Testis (tissue), 3 donors: Measurements from ENCODE around the gene PPT2. TPM values are rescaled to one million over a fixed set of nuclear protein-coding genes. Genes with fewer than 3 reads are reported as not detected.

Source experiments
- DNase-seq: peaks from one replicate; pipeline ENCODE4 v3.0.0-alpha.2; 2019
- H3K27ac ChIP-seq, 2 donors: fragments of 200-600 bp; sonication (generic); one replicate each; pipeline ENCODE4 v1.5.1; 2019
- H3K27me3 ChIP-seq: fragments of 200-600 bp; sonication (generic); one replicate; pipeline ENCODE4 v1.5.1; 2019
- H3K36me3 ChIP-seq: fragments of 200-600 bp; sonication (generic); one replicate; pipeline ENCODE4 v1.5.1; 2017; ENCODE audit warnings: low read depth; ENCODE audit errors: missing control alignments
- H3K4me1 ChIP-seq: fragments of 200-600 bp; sonication (generic); one replicate; pipeline ENCODE4 v1.5.1; 2019
- H3K4me3 ChIP-seq, 2 donors: fragments of 200-600 bp; sonication (generic); one replicate each; pipeline ENCODE4 v1.5.1; 2017 to 2019
- H3K9me3 ChIP-seq: fragments of 200-600 bp; sonication (generic); one replicate; pipeline ENCODE4 v1.5.1; 2017
- POLR2A ChIP-seq: fragments of 450-650 bp; IDR thresholded peaks from one replicate; pipeline ENCODE4 v1.6.1; 2017; ENCODE audit warnings: antibody characterized with exemption, mild to moderate bottlenecking, moderate library complexity
- WGBS, 2 donors: methylation state at CpG; one replicate each; pipeline ENCODE4 v1.1.5; 2018; 5-methylcytosine and 5-hydroxymethylcytosine counted together
- intact Hi-C: fragments of 100-400 bp; cut with DNase I; formaldehyde crosslinking; loops from one replicate; pipeline ENCODE4 v1.15.1; 2023; ENCODE audit warnings: low total_unique reads
- polyA plus RNA-seq: library from polyadenylated mRNA; stranded (reverse); fragments of 350-450 nt; fragmentation: Illumina TruSeq; extraction: RNeasy Lipid Tissue Mini Kit (QIAGEN cat#74804); gene quantifications from one replicate; pipeline ENCODE4 v1.2.3, GENCODE V29; 2014; ENCODE audit warnings: low read depth, low replicate concordance; ENCODE audit not compliant: insufficient read depth
- total RNA-seq, 2 donors: library from RNA; depleted of rRNA; stranded (reverse); fragments of >200 nt; gene quantifications; one replicate each; pipeline ENCODE4 v1.2.3, GENCODE V29; 2016
- TF ChIP-seq, protein P1 (sequence below), 3 experiments: fragments of 450-650 bp in 2 of 3; fragments of 200-600 bp in 1 of 3; sonication (generic) in 1 of 3; IDR thresholded peaks; one replicate each; pipeline ENCODE4 v1.5.1; 2016 to 2019; ENCODE audit warnings: antibody characterized with exemption in 3 of 3, mild to moderate bottlenecking in 2 of 3, moderate library complexity in 1 of 3

The PPT2 gene
- total and polyA plus RNA-seq, 3 donors from 2014 or later = 18.9 to 92.8 (median 33.9) TPM

DNA sequence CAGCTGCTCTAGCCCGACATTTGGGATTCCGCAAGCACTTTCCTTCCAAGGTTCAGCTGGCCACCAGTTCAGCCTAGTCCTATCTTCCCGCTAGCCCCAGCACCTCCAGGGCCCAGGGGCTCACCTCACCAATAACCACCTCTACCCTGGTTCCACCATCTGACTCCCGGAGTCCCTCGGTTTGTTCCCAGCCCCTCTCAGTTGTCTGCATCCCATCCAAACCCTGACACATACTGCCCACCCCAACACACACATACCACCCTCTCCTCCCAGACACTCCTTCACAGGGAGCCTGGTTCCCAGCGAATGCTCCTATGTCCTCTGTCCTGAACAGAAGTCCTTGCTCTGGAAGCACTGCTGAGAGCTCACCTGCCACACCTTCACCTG is 45.2 kb upstream of the PPT2 start:
- DNase-seq = no peak
- Histone ChIP-seq H3K27me3 (no peaks in the 10 kb centered on the region), H3K27ac (peak overlapping the region; percentile 5 to 74), H3K9me3 (no peaks in the 10 kb centered on the region), H3K4me3 (no peak overlapping the region), H3K4me1 (peaks cover 48% of the 10 kb centered on the region), H3K36me3 (no peaks in the 10 kb centered on the region)
- intact Hi-C loops = no loop called here
- WGBS, 2 donors = 39 to 41% methylated on average over 6 of the region's 6 CpGs
- no peak for TF ChIP-seq POLR2A
- TF ChIP-seq, protein P1, sequence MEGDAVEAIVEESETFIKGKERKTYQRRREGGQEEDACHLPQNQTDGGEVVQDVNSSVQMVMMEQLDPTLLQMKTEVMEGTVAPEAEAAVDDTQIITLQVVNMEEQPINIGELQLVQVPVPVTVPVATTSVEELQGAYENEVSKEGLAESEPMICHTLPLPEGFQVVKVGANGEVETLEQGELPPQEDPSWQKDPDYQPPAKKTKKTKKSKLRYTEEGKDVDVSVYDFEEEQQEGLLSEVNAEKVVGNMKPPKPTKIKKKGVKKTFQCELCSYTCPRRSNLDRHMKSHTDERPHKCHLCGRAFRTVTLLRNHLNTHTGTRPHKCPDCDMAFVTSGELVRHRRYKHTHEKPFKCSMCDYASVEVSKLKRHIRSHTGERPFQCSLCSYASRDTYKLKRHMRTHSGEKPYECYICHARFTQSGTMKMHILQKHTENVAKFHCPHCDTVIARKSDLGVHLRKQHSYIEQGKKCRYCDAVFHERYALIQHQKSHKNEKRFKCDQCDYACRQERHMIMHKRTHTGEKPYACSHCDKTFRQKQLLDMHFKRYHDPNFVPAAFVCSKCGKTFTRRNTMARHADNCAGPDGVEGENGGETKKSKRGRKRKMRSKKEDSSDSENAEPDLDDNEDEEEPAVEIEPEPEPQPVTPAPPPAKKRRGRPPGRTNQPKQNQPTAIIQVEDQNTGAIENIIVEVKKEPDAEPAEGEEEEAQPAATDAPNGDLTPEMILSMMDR (IDR thresholded peaks at IDR 0.05) = no peak

DNA sequence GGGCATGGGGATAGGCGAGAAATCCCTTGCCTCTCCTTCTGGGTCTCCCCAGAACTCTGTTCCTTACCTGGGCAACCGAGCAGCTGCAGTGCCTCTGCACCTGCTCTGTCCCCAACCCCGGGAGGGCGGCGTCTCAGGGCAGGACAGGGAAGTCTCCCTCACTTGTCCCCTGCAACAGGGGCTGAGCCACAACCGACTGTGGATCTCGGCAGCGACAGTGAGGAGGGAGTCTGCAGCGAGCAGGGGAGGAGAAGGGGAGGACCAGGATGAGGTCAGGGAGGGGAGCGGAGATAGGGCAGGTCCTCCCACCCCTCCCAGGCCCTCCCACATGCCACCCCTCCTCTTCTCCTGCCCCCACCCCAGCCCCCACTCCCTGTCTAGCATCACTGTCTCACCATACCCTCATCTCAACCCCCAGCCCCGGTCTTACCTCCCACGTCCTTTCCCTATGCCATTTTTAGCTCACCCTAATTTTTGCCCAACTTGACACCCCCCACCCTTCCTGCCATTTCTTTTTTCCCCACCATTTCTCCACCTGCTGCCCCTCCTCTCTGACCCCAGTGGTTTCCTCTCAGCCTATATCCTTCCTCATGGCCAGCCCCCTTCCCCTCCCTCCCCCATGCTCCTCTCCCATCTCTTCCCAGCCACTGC is 44.7 kb upstream of the PPT2 start, which contains the start of gene TNXB:
TSS of gene TNXB (minus strand) at position 225 of the 651 bp plus-strand sequence. CDS start 11,140 bp downstream, outside the sequence.
- WGBS, 2 donors = 26 to 52% methylated on average over 12 of the region's 12 CpGs
- DNase-seq = no peak
- peak within 1 kb of the TSS; percentile 5 to 74 for H3K27ac ChIP-seq
- no peak for TF ChIP-seq POLR2A
- TF ChIP-seq, protein P1 (IDR thresholded peaks at IDR 0.05) = no peak
- no peaks in the 10 kb centered on the region for H3K27me3 ChIP-seq
- intact Hi-C loops = no loop called here
- peaks cover 53% of the 10 kb centered on the region for H3K4me1 ChIP-seq
- no peak within 1 kb of the TSS for H3K4me3 ChIP-seq
- H3K9me3 ChIP-seq = no peaks in the 10 kb centered on the region
- no peaks in the 10 kb centered on the region for H3K36me3 ChIP-seq

- no peaks in the 10 kb centered on the region for H3K9me3 ChIP-seq
- DNase-seq = no peak
- peak overlapping the region in 1 of 2 donors; percentile 32 for H3K27ac ChIP-seq
- H3K36me3 ChIP-seq = no peaks in the 10 kb centered on the region
- H3K27me3 ChIP-seq = no peaks in the 10 kb centered on the region
- no peak for TF ChIP-seq POLR2A
- TF ChIP-seq, protein P1 (IDR thresholded peaks at IDR 0.05) = no peak
- no peak overlapping the region for H3K4me3 ChIP-seq
- 69 to 71% methylated on average over 6 of the region's 6 CpGs for WGBS, 2 donors
- peaks cover 53% of the 10 kb centered on the region for H3K4me1 ChIP-seq
- intact Hi-C loops = no loop called here
Observed at GRCh38 chr6:32109765-32110160, 44.2 kb upstream of the PPT2 start.

DNA sequence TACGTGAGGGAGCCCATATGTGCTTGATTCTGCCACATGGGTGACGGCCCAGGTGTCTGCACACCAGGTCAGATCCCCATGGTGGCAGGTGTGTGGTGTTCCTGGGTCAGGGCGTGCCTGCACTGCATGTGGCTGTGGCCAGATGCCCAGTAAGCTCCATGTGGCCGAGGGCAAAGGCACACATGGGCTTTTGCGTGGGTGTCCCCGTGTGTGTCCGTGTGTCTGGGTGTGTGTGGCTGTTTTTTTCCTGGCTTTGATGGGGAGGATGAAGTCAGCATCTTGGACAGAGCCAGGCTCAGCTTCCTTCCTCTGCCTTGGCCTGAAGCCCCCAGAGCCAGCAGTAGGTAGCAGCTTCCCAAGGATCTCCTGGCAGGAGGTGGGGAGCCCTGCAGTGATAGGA is 43.3 kb upstream of the PPT2 start:
- H3K4me3 ChIP-seq = no peak overlapping the region
- DNase-seq = no peak
- no peaks in the 10 kb centered on the region for H3K27me3 ChIP-seq
- H3K36me3 ChIP-seq = no peaks in the 10 kb centered on the region
- peaks cover 53% of the 10 kb centered on the region for H3K4me1 ChIP-seq
- no peak for TF ChIP-seq POLR2A
- peak overlapping the region in 1 of 2 donors; percentile 32 for H3K27ac ChIP-seq
- intact Hi-C loops = no loop called here
- WGBS, 2 donors = 50 to 68% methylated on average over 1 to 7 of the region's 7 CpGs
- H3K9me3 ChIP-seq = no peaks in the 10 kb centered on the region

GRCh38 chr6:32111424-32112066 is 42.4 kb upstream of the PPT2 start:
- WGBS, 2 donors = 38 to 54% methylated on average over 7 of the region's 7 CpGs
- DNase-seq = no peak
- H3K4me3 ChIP-seq = no peak overlapping the region
- H3K27me3 ChIP-seq = no peaks in the 10 kb centered on the region
- H3K27ac ChIP-seq = no peak overlapping the region
- peaks cover 53% of the 10 kb centered on the region for H3K4me1 ChIP-seq
- H3K9me3 ChIP-seq = no peaks in the 10 kb centered on the region
- intact Hi-C loops = no loop called here
- TF ChIP-seq, protein P1 (IDR thresholded peaks at IDR 0.05) = no peak
- no peak for TF ChIP-seq POLR2A
- no peaks in the 10 kb centered on the region for H3K36me3 ChIP-seq
